HG02571 (cell line): ENCODE measurements around the gene LMO4.

Experiments used
- ATAC-seq: cut with Tn5 transposase; IDR thresholded peaks from one replicate; pipeline ENCODE4 v1.9.1; 2021; ENCODE audit warnings: mild to moderate bottlenecking, moderate library complexity; ENCODE audit not compliant: unreplicated experiment

The LMO4 gene

GRCh38 chr1:87356591-87356990, 27.9 kb downstream of the LMO4 start:
- ATAC-seq = no peak

- no peak for ATAC-seq
Measured at GRCh38 chr1:87358219-87358618, 29.5 kb downstream of the LMO4 start.

GRCh38 chr1:87359586-87359985, 30.9 kb downstream of the LMO4 start:
- no peak for ATAC-seq

GRCh38 chr1:87362063-87362833, 33.6 kb downstream of the LMO4 start:
- no peak for ATAC-seq

GRCh38 chr1:87362834-87363426, 34.2 kb downstream of the LMO4 start:
- no peak for ATAC-seq

GRCh38 chr1:87367549-87367948, 38.9 kb downstream of the LMO4 start:
- no peak for ATAC-seq

GRCh38 chr1:87368907-87369306, 40.2 kb downstream of the LMO4 start:
- ATAC-seq = no peak

GRCh38 chr1:87369736-87370478, 41.2 kb downstream of the LMO4 start:
- ATAC-seq = no peak

GRCh38 chr1:87370544-87370943, 41.9 kb downstream of the LMO4 start:
- no peak for ATAC-seq

- no peak for ATAC-seq
Measured at GRCh38 chr1:87379306-87379705, 50.6 kb downstream of the LMO4 start.

GRCh38 chr1:87386217-87386790, 57.6 kb downstream of the LMO4 start:
- no peak for ATAC-seq

- no peak for ATAC-seq
Measured at GRCh38 chr1:87388411-87388810, 59.7 kb downstream of the LMO4 start.

GRCh38 chr1:87389011-87389410, 60.3 kb downstream of the LMO4 start:
- no peak for ATAC-seq

- no peak for ATAC-seq
Measured at GRCh38 chr1:87389546-87389945, 60.9 kb downstream of the LMO4 start.

- ATAC-seq = no peak
Measured at GRCh38 chr1:87392248-87393192, 63.8 kb downstream of the LMO4 start.

- ATAC-seq = no peak
Measured at GRCh38 chr1:87393445-87394085, 64.9 kb downstream of the LMO4 start.

- ATAC-seq = no peak
Measured at GRCh38 chr1:87394513-87394912, 65.8 kb downstream of the LMO4 start.

- ATAC-seq = no peak
Measured at GRCh38 chr1:87394982-87395381, 66.3 kb downstream of the LMO4 start.
